ENCODE measurements around the gene EZR.

GRCh38 chr6:158831571-158831970 is 12.4 kb upstream of the EZR start:
- TF ChIP-seq CTCF (IDR thresholded peaks at IDR 0.05) (no peak), EP300 (IDR thresholded peaks at IDR 0.05) (no peak), POLR2AphosphoS5 (IDR thresholded peaks at IDR 0.05) (no peak), POLR2A (IDR thresholded peaks at IDR 0.05) (no peak)
